GM23338 (cell line): ENCODE data around the gene NLRP1. TPM values are rescaled to one million over a fixed set of nuclear protein-coding genes. Genes with fewer than 3 reads are reported as not detected.

Experiments used
- ATAC-seq: fragments of 200-7000 bp; cut with Tn5 transposase; 3 replicates; pipeline ENCODE4 v1.9.1; 2020
- DNase-seq: peaks from one replicate; pipeline ENCODE4 v3.0.0-alpha.2; 2015; ENCODE audit warnings: low spot score
- H2AFZ ChIP-seq: fragments of 200-600 bp; sonication (generic); 2 replicates; pipeline ENCODE4 v1.8.0; 2016; ENCODE audit warnings: antibody characterized with exemption, mild to moderate bottlenecking, moderate library complexity
- H3F3A ChIP-seq: fragments of 200-600 bp; sonication (generic); replicated peaks from 2 replicates; pipeline ENCODE4 v1.8.0; 2017; ENCODE audit warnings: antibody characterized with exemption, mixed run types, low read depth
- H3K27ac ChIP-seq: fragments of 200-600 bp; sonication (generic); 2 replicates; pipeline ENCODE4 v1.6.1; 2016; ENCODE audit warnings: low read depth
- H3K27me3 ChIP-seq: fragments of 200-600 bp; sonication (generic); 2 replicates; pipeline ENCODE4 v1.8.0; 2016; ENCODE audit warnings: mild to moderate bottlenecking, mixed run types, moderate library complexity; ENCODE audit not compliant: insufficient read depth
- H3K36me3 ChIP-seq: fragments of 200-600 bp; sonication (generic); 2 replicates; pipeline ENCODE4 v1.8.0; 2016; ENCODE audit warnings: mild to moderate bottlenecking; ENCODE audit not compliant: insufficient read depth
- H3K4me1 ChIP-seq: fragments of 200-600 bp; sonication (generic); 2 replicates; pipeline ENCODE4 v1.8.0; 2016; ENCODE audit warnings: mild to moderate bottlenecking, moderate library complexity; ENCODE audit not compliant: insufficient read depth
- H3K4me2 ChIP-seq: fragments of 200-600 bp; sonication (generic); 2 replicates; pipeline ENCODE4 v1.7.1; 2017; ENCODE audit warnings: mixed run types
- H3K4me3 ChIP-seq: fragments of 200-600 bp; sonication (generic); 2 replicates; pipeline ENCODE4 v1.6.1; 2016; ENCODE audit warnings: mixed run types
- H3K79me2 ChIP-seq: fragments of 200-600 bp; sonication (generic); replicated peaks from 2 replicates; pipeline ENCODE4 v1.8.0; 2017; ENCODE audit warnings: mild to moderate bottlenecking; ENCODE audit not compliant: insufficient read depth
- H3K9me2 ChIP-seq: fragments of 200-600 bp; sonication (generic); 2 replicates; pipeline ENCODE4 v1.8.0; 2017; ENCODE audit not compliant: insufficient read depth
- H4K20me1 ChIP-seq: fragments of 200-600 bp; sonication (generic); replicated peaks from 2 replicates; pipeline ENCODE4 v1.8.0; 2017; ENCODE audit warnings: mild to moderate bottlenecking; ENCODE audit not compliant: insufficient read depth
- H3K27ac Mint-ChIP-seq: 2 replicates; pipeline ENCODE4 v1.8.0; 2020; ENCODE audit warnings: inconsistent platforms, mild to moderate bottlenecking, moderate library complexity, mixed read lengths
- H3K27me3 Mint-ChIP-seq: 3 replicates; pipeline ENCODE4 v1.8.0; 2022; ENCODE audit warnings: low read depth, mild to moderate bottlenecking, moderate library complexity, mixed read lengths, inconsistent platforms; ENCODE audit not compliant: insufficient read depth, poor library complexity
- H3K36me3 Mint-ChIP-seq: 3 replicates; pipeline ENCODE4 v1.8.0; 2021; ENCODE audit warnings: low read depth, mild to moderate bottlenecking, inconsistent platforms, moderate library complexity, mixed read lengths
- H3K4me1 Mint-ChIP-seq: 3 replicates; pipeline ENCODE4 v1.8.0; 2020; ENCODE audit warnings: mild to moderate bottlenecking, inconsistent platforms, mixed read lengths
- H3K4me3 Mint-ChIP-seq: 3 replicates; pipeline ENCODE4 v1.8.0; 2021; ENCODE audit warnings: moderate library complexity, mild to moderate bottlenecking, inconsistent platforms, mixed read lengths
- H3K9me3 Mint-ChIP-seq: 3 replicates; pipeline ENCODE4 v1.8.0; 2020; ENCODE audit warnings: moderate library complexity, mild to moderate bottlenecking, inconsistent platforms, mixed read lengths
- NANOG ChIP-seq: IDR thresholded peaks from 2 replicates; pipeline ENCODE4 v1.6.1; 2016; ENCODE audit warnings: antibody characterized with exemption, borderline replicate concordance
- POLR2AphosphoS5 ChIP-seq: IDR thresholded peaks from 2 replicates; pipeline ENCODE4 v1.6.1; 2016; ENCODE audit warnings: antibody characterized with exemption, low read depth
- ZNF462 ChIP-seq: fragments of 250-450 bp; sonication (Bioruptor Pico); IDR thresholded peaks from 2 replicates; pipeline ENCODE4 v1.5.0; 2020; ENCODE audit warnings: mild to moderate bottlenecking, moderate library complexity
- polyA plus RNA-seq: library from polyadenylated mRNA; unstranded; fragments of >200 nt; fragmentation: Nextera tagmentation; extraction: Ambion mirVana; gene quantifications from 2 replicates; pipeline ENCODE4 v1.2.1, GENCODE V29; 2016
- total RNA-seq: library from RNA; depleted of rRNA; stranded (reverse); fragments of >200 nt; shearing (Covaris generic); gene quantifications from 2 replicates; pipeline ENCODE4 v1.2.3, GENCODE V29; 2014

NLRP1 gene
- total and polyA plus RNA-seq, 2 experiments from 2014 or later = 7.6 to 16.2 TPM

GRCh38 chr17:5513628-5514027, 70.7 kb downstream of the NLRP1 start:
- peaks cover 7% of the 10 kb centered on the region for H3K4me1 Mint-ChIP-seq
- Histone ChIP-seq H3K4me2 (no peak overlapping the region), H3K27me3 (no peaks in the 10 kb centered on the region), H3K27ac (no peak overlapping the region), H3F3A (no peaks in the 10 kb centered on the region), H3K79me2 (no peaks in the 10 kb centered on the region), H2AFZ (no peak overlapping the region), H3K36me3 (no peaks in the 10 kb centered on the region), H3K9me2 (0 out of 2 replicates have a peak, but pooled peaks cover 3% of the 10 kb centered on the region), H4K20me1 (no peaks in the 10 kb centered on the region), H3K4me1 (peaks cover 4% of the 10 kb centered on the region), H3K4me3 (no peak overlapping the region)
- H3K9me3 Mint-ChIP-seq = no peaks in the 10 kb centered on the region
- DNase-seq (peak; percentile 38), ATAC-seq (no peak)
- no peaks in the 10 kb centered on the region for H3K36me3 Mint-ChIP-seq
- H3K4me3 Mint-ChIP-seq = no peak overlapping the region
- no peak overlapping the region for H3K27ac Mint-ChIP-seq
- TF ChIP-seq NANOG = no peak
- H3K27me3 Mint-ChIP-seq = peaks cover 6% of the 10 kb centered on the region

- Histone ChIP-seq H3K27ac (no peak overlapping the region), H3K4me1 (peaks cover 4% of the 10 kb centered on the region), H4K20me1 (no peaks in the 10 kb centered on the region), H2AFZ (peak overlapping the region; percentile 95), H3K36me3 (no peaks in the 10 kb centered on the region), H3K9me2 (0 out of 2 replicates have a peak, but pooled peaks cover 3% of the 10 kb centered on the region), H3K4me3 (peak overlapping the region; percentile 44), H3K79me2 (no peaks in the 10 kb centered on the region), H3F3A (no peaks in the 10 kb centered on the region), H3K4me2 (peak overlapping the region; percentile 70; the same call in 1 of the 2 replicates), H3K27me3 (no peaks in the 10 kb centered on the region)
- H3K9me3 Mint-ChIP-seq = no peaks in the 10 kb centered on the region
- peaks cover 3% of the 10 kb centered on the region for H3K27me3 Mint-ChIP-seq
- TF ChIP-seq POLR2AphosphoS5 = peak; percentile 42; the same call in 1 of the 2 replicates
- no peak for TF ChIP-seq ZNF462
- DNase-seq = peak; percentile 83
- peaks cover 7% of the 10 kb centered on the region for H3K4me1 Mint-ChIP-seq
- peak; percentile 90 for ATAC-seq
- peak overlapping the region; percentile 46 for H3K4me3 Mint-ChIP-seq
- H3K36me3 Mint-ChIP-seq = no peaks in the 10 kb centered on the region
- no peak overlapping the region for H3K27ac Mint-ChIP-seq
Measured at GRCh38 chr17:5511401-5512225, 72.7 kb downstream of the NLRP1 start.
